Lower leg skin (tissue), 3 donors: ENCODE results near the gene HACL1.

ENCODE experiments used
- POLR2A ChIP-seq, 2 donors: fragments of 450-650 bp; IDR thresholded peaks; one replicate each; pipeline ENCODE4 v1.6.1; 2016 to 2017; ENCODE audit warnings: antibody characterized with exemption in 2 of 2, mild to moderate bottlenecking in 1 of 2, moderate library complexity in 1 of 2
- TF ChIP-seq, protein P1 (sequence below), 3 donors: fragments of 450-650 bp; IDR thresholded peaks; one replicate each; pipeline ENCODE4 v1.5.1; 2016; ENCODE audit warnings: antibody characterized with exemption in 3 of 3, mild to moderate bottlenecking in 3 of 3, moderate library complexity in 2 of 3

DNA sequence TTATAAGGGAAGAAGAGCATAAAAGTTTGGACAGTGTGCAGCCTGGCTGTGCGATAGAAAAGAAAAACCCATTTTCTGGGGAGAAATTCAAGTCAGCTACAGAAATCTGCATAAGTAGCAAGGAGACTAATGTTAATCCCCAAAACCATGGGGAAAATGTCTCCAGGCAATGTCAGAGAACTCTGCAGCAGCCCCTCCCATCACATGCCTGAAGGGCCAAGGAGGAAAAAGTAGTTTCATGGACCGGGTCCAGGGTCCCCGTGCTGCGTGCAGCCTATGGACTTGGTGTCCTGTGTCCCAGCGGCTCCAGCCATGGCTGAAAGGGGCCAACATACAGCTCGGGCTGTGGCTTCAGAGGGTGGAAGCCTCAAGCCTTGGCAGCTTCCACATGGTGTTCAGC lies 51.5 kb downstream of the HACL1 start:
- TF ChIP-seq, protein P1, sequence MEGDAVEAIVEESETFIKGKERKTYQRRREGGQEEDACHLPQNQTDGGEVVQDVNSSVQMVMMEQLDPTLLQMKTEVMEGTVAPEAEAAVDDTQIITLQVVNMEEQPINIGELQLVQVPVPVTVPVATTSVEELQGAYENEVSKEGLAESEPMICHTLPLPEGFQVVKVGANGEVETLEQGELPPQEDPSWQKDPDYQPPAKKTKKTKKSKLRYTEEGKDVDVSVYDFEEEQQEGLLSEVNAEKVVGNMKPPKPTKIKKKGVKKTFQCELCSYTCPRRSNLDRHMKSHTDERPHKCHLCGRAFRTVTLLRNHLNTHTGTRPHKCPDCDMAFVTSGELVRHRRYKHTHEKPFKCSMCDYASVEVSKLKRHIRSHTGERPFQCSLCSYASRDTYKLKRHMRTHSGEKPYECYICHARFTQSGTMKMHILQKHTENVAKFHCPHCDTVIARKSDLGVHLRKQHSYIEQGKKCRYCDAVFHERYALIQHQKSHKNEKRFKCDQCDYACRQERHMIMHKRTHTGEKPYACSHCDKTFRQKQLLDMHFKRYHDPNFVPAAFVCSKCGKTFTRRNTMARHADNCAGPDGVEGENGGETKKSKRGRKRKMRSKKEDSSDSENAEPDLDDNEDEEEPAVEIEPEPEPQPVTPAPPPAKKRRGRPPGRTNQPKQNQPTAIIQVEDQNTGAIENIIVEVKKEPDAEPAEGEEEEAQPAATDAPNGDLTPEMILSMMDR (IDR thresholded peaks at IDR 0.05): no peak
- no peak for TF ChIP-seq POLR2A (IDR thresholded peaks at IDR 0.05)
